NCI-H2107 treated with DMSO at 0.1 percent for 48 hours (cell line): Measurements from ENCODE around the gene BCL2L1.

Source experiments
- DNase-seq: peaks from one replicate; lab custom pipeline; 2025; ENCODE audit not compliant: unreplicated experiment; lab: John Stamatoyannopoulos, UW

Gene BCL2L1

GRCh38 chr20:31710423-31711108 lies 12.1 kb downstream of the BCL2L1 start:
- peak; percentile 46 for DNase-seq

- DNase-seq: no peak
Measured at GRCh38 chr20:31709939-31710338, 12.7 kb downstream of the BCL2L1 start.

GRCh38 chr20:31708736-31709534 lies 13.7 kb downstream of the BCL2L1 start:
- peak; percentile 87 for DNase-seq

GRCh38 chr20:31707994-31708735 lies 14.5 kb downstream of the BCL2L1 start:
- DNase-seq: peak; percentile 82

- DNase-seq: no peak
Measured at GRCh38 chr20:31707258-31707615, 15.4 kb downstream of the BCL2L1 start.

- DNase-seq: no peak
Measured at GRCh38 chr20:31706607-31707257, 15.9 kb downstream of the BCL2L1 start.

GRCh38 chr20:31705598-31706597 lies 16.8 kb downstream of the BCL2L1 start:
- DNase-seq: no peak

- DNase-seq: no peak
Measured at GRCh38 chr20:31705191-31705590, 17.5 kb downstream of the BCL2L1 start.

GRCh38 chr20:31704225-31705119 lies 18.2 kb downstream of the BCL2L1 start:
- DNase-seq: no peak

- no peak for DNase-seq
Measured at GRCh38 chr20:31701591-31701990, 21.1 kb downstream of the BCL2L1 start.

GRCh38 chr20:31700747-31701146 lies 21.9 kb downstream of the BCL2L1 start:
- no peak for DNase-seq

GRCh38 chr20:31699801-31700728 lies 22.6 kb downstream of the BCL2L1 start:
- DNase-seq: no peak

GRCh38 chr20:31698803-31699718 lies 23.6 kb downstream of the BCL2L1 start:
- peak; percentile 71 for DNase-seq

- no peak for DNase-seq
Measured at GRCh38 chr20:31698243-31698802, 24.3 kb downstream of the BCL2L1 start.

GRCh38 chr20:31695849-31696804 lies 26.5 kb downstream of the BCL2L1 start:
- DNase-seq: no peak
